ENCODE data around the gene SYDE2.

Gene SYDE2

GRCh38 chr1:85124091-85124490 lies 76.7 kb downstream of the SYDE2 start:
- DNase-seq (ENCODE audit: low read depth in 2 of 2), result no peak

- no peak for DNase-seq (ENCODE audit: low read depth in 2 of 2)
Observed at GRCh38 chr1:85122169-85122568, 78.6 kb downstream of the SYDE2 start.

GRCh38 chr1:85121744-85122143 lies 79.1 kb downstream of the SYDE2 start:
- DNase-seq (ENCODE audit: low read depth in 2 of 2), result no peak

- DNase-seq (ENCODE audit: low read depth in 2 of 2), result no peak
Observed at GRCh38 chr1:85118751-85119150, 82.1 kb downstream of the SYDE2 start.

GRCh38 chr1:85116856-85117255 lies 84.0 kb downstream of the SYDE2 start:
- no peak for DNase-seq (ENCODE audit: low read depth in 2 of 2)

- no peak for DNase-seq (ENCODE audit: low read depth in 2 of 2)
Observed at GRCh38 chr1:85115933-85116332, 84.9 kb downstream of the SYDE2 start.

GRCh38 chr1:85111695-85112094 lies 89.1 kb downstream of the SYDE2 start:
- no peak for DNase-seq (ENCODE audit: low read depth in 2 of 2)

- DNase-seq (ENCODE audit: low read depth in 2 of 2), result no peak
Observed at GRCh38 chr1:85109475-85109874, 91.3 kb downstream of the SYDE2 start.

All from stimulated activated CD8-positive, alpha-beta memory T cell treated with anti-CD3 and anti-CD28 coated beads, Interleukin-2, amount 100 ng/mL, for 48 hours (primary cell).